ENCODE data around the gene FMN1.
A peak's percentile ranks its signal among the peaks of the same experiment; 100 is the strongest.

Gene FMN1

GRCh38 chr15:33027306-33028035 is 167.0 kb downstream of the FMN1 start:
- DNase-seq: no peak
- intact Hi-C loops (cut with DNase I): no loop called here

GRCh38 chr15:33026614-33027013 is 167.9 kb downstream of the FMN1 start:
- no peak for DNase-seq
- intact Hi-C loops (cut with DNase I): no loop called here

GRCh38 chr15:33022629-33023028 is 171.9 kb downstream of the FMN1 start:
- DNase-seq: peak in 5 of 10 donors; percentile 14 to 80 (median 29)

GRCh38 chr15:33021806-33022389 is 172.6 kb downstream of the FMN1 start:
- DNase-seq: no peak
- intact Hi-C loops (cut with DNase I): no loop called here

More at GRCh38 chr15:33022629-33023028, 171.9 kb downstream of the FMN1 start:
- intact Hi-C loops (cut with DNase I): no loop called here

- intact Hi-C loops (cut with DNase I): loop anchor here (10.0 kb wide), 1 partner anchor 55 kb away; no protein-coding TSS in a partner anchor
- DNase-seq: peak in 1 of 10 donors; percentile 76
These were observed 175.0 kb downstream of the FMN1 start for GRCh38 chr15:33019354-33019981.

- intact Hi-C loops (cut with DNase I): loop anchor here (10.0 kb wide), 1 partner anchor 58 kb away; no protein-coding TSS in a partner anchor
These were observed 178.0 kb downstream of the FMN1 start for GRCh38 chr15:33016405-33017024.

GRCh38 chr15:33014586-33014985 is 179.9 kb downstream of the FMN1 start:
- DNase-seq: no peak
- intact Hi-C loops (cut with DNase I): loop anchor here (10.0 kb wide), 1 partner anchor 60 kb away; no protein-coding TSS in a partner anchor

More at GRCh38 chr15:33016405-33017024, 178.0 kb downstream of the FMN1 start:
- DNase-seq: no peak

- intact Hi-C loops (cut with DNase I): loop anchor here (10.0 kb wide), 1 partner anchor 61 kb away; no protein-coding TSS in a partner anchor
- no peak for DNase-seq
These were observed 180.6 kb downstream of the FMN1 start for GRCh38 chr15:33013827-33014445.

- intact Hi-C loops (cut with DNase I): loop anchor here (10.0 kb wide), 1 partner anchor 63 kb away; no protein-coding TSS in a partner anchor
- DNase-seq: no peak
These were observed 182.5 kb downstream of the FMN1 start for GRCh38 chr15:33011976-33012375.

GRCh38 chr15:33009603-33010002 is 184.9 kb downstream of the FMN1 start:
- intact Hi-C loops (cut with DNase I): loop anchor here (10.0 kb wide), 1 partner anchor 65 kb away; no protein-coding TSS in a partner anchor
- DNase-seq: no peak

- DNase-seq: no peak
- intact Hi-C loops (cut with DNase I): no loop called here
These were observed 185.5 kb downstream of the FMN1 start for GRCh38 chr15:33009026-33009425.

- intact Hi-C loops (cut with DNase I): no loop called here
- no peak for DNase-seq
These were observed 186.1 kb downstream of the FMN1 start for GRCh38 chr15:33008284-33008995.

- DNase-seq: no peak
- intact Hi-C loops (cut with DNase I): no loop called here
These were observed 187.1 kb downstream of the FMN1 start for GRCh38 chr15:33007303-33007855.

GRCh38 chr15:33005582-33005981 is 188.9 kb downstream of the FMN1 start:
- no peak for DNase-seq
- intact Hi-C loops (cut with DNase I): no loop called here

- intact Hi-C loops (cut with DNase I): no loop called here
- no peak for DNase-seq
These were observed 192.6 kb downstream of the FMN1 start for GRCh38 chr15:33001926-33002325.

- no peak for DNase-seq
- intact Hi-C loops (cut with DNase I): no loop called here
These were observed 195.4 kb downstream of the FMN1 start for GRCh38 chr15:32998979-32999672.

- intact Hi-C loops (cut with DNase I): no loop called here
- no peak for DNase-seq
These were observed 196.3 kb downstream of the FMN1 start for GRCh38 chr15:32998182-32998581.

- intact Hi-C loops (cut with DNase I): loop anchor here (2.0 kb wide), 1 partner anchor 332 kb away; no protein-coding TSS in a partner anchor
- DNase-seq: no peak
These were observed 199.6 kb downstream of the FMN1 start for GRCh38 chr15:32994810-32995424.

Data from posterior cingulate gyrus (tissue), 11 donors.